Measurements from ENCODE around the gene CACNA1I.
A peak's percentile ranks its signal among the peaks of the same experiment; 100 is the strongest.

Gene CACNA1I

DNA sequence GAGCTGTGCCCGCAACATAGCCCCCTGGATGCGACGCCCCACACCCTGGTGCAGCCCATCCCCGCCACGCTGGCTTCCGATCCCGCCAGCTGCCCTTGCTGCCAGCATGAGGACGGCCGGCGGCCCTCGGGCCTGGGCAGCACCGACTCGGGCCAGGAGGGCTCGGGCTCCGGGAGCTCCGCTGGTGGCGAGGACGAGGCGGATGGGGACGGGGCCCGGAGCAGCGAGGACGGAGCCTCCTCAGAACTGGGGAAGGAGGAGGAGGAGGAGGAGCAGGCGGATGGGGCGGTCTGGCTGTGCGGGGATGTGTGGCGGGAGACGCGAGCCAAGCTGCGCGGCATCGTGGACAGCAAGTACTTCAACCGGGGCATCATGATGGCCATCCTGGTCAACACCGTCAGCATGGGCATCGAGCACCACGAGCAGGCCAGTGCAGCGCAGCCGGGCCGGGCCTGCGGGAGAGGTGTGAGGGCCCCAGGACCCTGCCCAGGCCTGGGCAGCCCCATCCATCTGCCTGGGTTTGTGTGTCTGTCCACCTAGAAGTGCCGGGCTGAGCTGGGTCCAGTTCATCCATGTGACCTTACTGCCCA lies 79.0 kb downstream of the CACNA1I start:
- DNase-seq (ENCODE audit: low read depth), result no peak
- no peak overlapping the region for H3K4me3 ChIP-seq (ENCODE audit: low read depth, low read length)
- TF ChIP-seq, protein P1, sequence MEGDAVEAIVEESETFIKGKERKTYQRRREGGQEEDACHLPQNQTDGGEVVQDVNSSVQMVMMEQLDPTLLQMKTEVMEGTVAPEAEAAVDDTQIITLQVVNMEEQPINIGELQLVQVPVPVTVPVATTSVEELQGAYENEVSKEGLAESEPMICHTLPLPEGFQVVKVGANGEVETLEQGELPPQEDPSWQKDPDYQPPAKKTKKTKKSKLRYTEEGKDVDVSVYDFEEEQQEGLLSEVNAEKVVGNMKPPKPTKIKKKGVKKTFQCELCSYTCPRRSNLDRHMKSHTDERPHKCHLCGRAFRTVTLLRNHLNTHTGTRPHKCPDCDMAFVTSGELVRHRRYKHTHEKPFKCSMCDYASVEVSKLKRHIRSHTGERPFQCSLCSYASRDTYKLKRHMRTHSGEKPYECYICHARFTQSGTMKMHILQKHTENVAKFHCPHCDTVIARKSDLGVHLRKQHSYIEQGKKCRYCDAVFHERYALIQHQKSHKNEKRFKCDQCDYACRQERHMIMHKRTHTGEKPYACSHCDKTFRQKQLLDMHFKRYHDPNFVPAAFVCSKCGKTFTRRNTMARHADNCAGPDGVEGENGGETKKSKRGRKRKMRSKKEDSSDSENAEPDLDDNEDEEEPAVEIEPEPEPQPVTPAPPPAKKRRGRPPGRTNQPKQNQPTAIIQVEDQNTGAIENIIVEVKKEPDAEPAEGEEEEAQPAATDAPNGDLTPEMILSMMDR (IDR thresholded peaks at IDR 0.05; ENCODE audit: low read depth, low read length, missing control alignments), result no peak

DNA sequence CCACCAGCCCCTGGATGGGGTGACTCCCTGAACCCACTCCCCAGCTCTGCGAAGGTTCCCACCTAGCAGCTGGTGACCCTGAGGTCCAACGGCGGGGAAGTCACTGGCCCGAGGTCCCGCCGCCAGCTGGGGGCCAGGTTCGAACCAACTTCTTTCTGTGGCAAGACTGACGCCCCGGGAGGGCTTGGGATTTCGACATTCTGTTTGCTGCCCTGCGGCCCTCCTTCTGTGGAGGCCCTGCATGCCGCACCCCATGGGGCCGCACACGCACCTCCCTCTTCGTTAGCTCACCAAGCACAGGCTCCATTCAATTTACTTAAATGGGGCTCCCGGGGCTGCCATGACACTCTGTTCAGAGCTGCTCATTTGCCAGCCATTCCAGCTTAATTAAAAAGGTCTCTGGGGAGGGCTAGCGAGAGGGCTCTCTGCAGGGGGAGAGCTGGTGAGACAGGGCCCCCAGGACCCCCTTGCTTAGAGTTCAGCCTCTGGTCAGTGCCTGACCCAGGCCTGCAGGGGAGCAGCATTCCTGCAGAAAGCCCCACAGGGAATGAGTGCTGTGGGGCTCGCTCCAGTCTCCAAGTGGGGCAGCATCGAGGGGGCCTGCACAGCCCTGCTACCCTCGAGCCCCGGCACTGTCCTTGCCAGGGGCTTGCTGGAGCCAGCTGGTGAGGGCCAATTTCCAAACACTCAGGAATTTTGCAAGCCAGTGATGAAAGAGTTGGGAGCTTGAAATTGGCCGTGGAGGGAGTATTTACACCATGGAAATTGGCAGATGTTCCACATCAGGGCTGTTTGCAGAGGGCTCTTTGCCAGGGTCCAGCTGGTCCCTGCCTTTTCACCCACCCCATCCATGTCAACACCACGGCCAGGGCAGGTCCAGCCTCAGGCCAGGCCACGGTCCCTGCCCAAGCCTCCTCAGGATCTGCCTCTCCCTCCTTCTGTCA lies 80.8 kb downstream of the CACNA1I start:
- TF ChIP-seq, protein P1 (IDR thresholded peaks at IDR 0.05; ENCODE audit: low read depth, low read length, missing control alignments), result no peak
- DNase-seq (ENCODE audit: low read depth), result no peak
- no peak overlapping the region for H3K4me3 ChIP-seq (ENCODE audit: low read depth, low read length)

DNA sequence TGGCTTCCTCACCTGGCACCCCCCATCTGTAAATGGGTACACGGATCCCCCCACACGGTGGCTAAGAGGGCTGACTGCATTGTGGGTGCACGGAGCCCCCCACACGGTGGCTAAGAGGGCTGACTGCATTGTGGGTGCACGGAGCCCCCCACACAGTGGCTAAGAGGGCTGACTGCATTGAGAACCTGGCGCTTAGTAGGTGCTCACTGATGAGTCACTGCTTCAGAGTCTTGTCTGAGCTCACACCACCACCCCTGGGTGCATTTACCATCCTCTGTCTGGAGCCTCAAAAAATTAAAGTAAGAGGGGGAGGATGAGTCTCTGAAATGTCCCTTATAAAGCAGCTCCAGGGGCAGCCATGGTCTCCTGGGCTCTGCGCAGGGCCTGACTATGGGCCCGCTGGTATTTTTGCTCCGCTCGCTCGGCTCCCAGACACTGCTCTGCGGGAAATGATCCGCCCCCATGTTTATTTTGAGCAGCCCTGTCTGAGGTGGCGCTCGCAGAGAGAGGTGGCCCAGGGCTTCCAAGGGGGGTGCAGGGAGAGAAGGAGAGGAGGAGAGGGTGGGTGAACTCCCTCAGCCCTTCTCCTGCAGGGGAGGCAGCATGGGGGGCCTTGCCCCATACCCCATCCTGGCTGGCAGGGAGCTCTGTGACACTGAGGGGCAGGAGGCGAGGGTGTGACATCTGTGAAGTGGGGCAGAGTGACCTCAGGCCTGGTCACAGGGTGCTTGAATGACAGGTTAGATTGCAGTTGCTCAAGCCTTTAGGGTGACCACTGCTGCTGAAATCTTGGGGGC lies 82.6 kb downstream of the CACNA1I start:
- TF ChIP-seq, protein P1 (IDR thresholded peaks at IDR 0.05; ENCODE audit: low read depth, low read length, missing control alignments), result no peak
- no peak overlapping the region for H3K4me3 ChIP-seq (ENCODE audit: low read depth, low read length)
- no peak for DNase-seq (ENCODE audit: low read depth)

DNA sequence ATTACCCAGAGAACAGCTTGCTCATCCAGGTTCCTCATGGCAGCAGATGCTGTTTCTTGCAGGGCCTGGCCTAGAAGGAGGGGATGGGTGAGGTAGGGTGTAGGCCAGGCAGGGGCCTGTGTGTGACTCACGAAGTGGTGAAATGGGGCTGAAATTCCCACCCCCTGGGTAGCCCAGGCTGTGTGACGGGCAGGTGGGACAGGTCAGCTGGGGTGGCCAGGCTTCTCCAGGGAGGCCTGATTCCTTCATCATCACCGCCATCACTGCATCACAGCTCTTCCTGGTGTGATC lies 83.2 kb downstream of the CACNA1I start:
- TF ChIP-seq, protein P1 (IDR thresholded peaks at IDR 0.05; ENCODE audit: low read depth, low read length, missing control alignments), result no peak
- DNase-seq (ENCODE audit: low read depth), result no peak
- H3K4me3 ChIP-seq (ENCODE audit: low read depth, low read length), result no peak overlapping the region

DNA sequence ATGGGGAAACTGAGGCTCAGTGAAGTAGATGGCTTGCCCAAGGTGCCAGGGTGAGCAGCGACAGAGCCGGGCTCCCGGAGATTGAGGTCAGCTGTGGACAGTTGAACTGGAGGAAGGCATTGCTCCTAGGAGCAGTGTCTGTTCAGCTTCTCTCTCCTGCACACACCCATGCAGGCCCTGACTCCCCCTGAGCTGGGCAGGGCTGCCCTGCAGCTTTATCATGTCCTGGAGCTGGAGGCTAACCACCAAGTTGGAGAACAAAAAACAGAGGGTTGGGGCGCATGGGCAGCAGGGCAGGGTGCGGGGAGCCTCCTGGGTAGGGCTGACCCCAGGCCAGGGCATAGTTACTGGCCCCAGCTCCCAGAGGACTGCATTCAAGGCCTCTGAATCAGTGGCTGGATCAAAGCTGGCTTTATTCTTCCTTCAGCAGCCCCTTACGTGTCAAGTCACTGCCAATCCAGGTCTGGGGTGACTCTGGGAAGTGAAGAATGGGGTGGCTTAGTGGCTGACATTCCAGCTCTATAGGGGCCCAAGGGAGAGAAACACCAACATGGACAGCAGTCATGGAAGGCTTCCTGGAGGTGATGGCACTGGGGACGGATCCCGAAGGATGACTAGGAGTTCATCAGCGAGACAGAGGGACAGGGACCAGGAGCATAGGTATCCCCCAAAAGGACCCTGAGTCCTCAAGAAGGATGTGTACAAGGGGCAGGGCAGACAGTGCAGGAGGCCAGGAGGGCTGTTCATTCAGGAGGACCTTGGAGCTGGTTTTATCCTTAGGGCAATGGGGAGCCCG lies 83.8 kb downstream of the CACNA1I start:
- no peak for DNase-seq (ENCODE audit: low read depth)
- TF ChIP-seq, protein P1 (IDR thresholded peaks at IDR 0.05; ENCODE audit: low read depth, low read length, missing control alignments), result no peak
- H3K4me3 ChIP-seq (ENCODE audit: low read depth, low read length), result no peak overlapping the region

DNA sequence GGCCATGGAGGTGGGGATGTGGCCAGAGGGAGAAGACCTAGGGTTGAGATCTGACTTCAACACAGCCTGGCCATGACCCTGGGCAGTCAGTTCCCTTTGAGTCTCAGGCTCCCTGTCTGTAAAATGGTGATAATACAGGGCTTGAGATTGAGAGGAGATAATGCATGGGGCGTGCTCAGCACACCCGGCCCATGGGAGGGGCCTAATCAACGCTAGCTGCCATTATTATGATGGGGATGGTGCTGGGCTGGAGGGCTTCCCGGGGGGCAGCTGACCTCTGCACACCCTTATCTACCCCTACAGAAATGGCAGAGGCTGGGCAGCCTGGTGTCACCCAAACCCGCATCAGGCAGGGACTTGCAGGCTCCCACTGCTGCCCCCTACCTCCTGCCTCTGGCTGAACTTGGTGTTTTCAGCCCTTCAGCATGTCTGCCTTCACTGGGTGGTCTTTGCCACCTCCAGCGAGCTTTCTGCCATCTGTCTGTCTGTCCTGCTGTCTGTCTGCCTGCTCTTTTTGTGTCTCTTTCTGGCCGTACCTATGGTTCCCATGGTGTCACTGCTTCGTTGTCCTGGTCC lies 84.5 kb downstream of the CACNA1I start:
- TF ChIP-seq, protein P1 (IDR thresholded peaks at IDR 0.05; ENCODE audit: low read depth, low read length, missing control alignments), result peak; percentile 24
- no peak overlapping the region for H3K4me3 ChIP-seq (ENCODE audit: low read depth, low read length)
- no peak for DNase-seq (ENCODE audit: low read depth)

Measured in GM12864 (cell line).